HG02973 (cell line): ENCODE data around the gene CHCHD10.
"Not testable (repeated sequence)": the region's sequence is repeated elsewhere in the genome, so short reads cannot be mapped to it uniquely, and the experiment has no call there.

Experiments
- ATAC-seq: cut with Tn5 transposase; IDR thresholded peaks from one replicate; pipeline ENCODE4 v1.9.1; 2021; ENCODE audit warnings: moderate library complexity; ENCODE audit not compliant: unreplicated experiment

Gene CHCHD10

DNA sequence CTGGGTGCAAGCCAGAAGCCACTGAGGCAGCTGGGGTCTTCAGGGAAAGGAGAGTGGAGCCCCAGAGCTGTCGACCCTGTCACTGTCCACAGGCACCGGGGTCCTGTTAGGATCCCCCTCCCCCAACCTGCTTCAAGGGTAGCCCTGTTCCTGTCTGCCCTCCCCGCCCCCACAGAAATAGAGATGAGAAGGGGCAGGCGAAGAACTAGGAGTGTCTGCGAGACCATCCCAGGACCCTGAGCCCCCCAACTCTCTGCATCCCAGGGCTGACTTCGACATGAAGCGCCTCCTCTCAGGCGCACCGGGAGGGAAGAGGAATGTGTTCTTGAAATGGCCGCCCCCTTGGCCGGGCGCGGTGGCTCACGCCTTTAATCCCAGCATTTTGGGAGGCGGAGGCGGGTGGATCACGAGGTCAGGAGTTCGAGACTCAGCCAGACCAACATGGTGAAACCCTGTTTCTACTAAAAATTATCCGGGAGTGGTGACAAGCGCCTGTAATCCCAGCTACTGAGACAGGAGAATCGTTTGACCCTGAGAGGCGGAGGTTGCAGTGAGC, 16.3 kb downstream of the CHCHD10 start:
- no peak for ATAC-seq

- ATAC-seq, result peak; percentile 74
Observed at GRCh38 chr22:23750714-23751440, 16.9 kb downstream of the CHCHD10 start, which contains the start of gene ZNF70. Gene ZNF70 (minus strand): TSS chr22:23751112. CDS start chr22:23745140, 5,972 bp downstream.

GRCh38 chr22:23750367-23750713, 17.4 kb downstream of the CHCHD10 start:
- no peak for ATAC-seq

DNA sequence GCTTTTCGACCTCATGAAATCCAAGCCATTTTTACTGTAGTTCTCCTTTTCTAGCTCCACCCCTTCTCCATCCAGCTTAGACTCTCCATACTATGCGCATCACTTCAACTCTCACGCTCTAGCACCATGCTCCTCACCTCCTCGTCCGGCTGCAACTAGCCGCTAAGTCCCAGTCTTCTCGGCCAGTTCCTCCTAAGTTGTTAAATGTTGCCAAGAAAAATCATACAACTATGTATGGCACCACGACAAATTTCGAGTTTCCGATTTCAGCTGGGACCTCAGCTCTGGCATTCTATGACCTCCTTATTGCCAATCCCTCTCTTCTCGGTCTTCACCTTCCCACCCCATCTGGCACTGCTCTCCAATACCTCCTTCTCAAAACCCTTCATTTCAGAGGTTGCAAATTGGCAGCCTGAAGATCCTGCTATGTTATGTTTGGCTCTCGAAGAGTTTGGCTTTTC, 17.9 kb downstream of the CHCHD10 start:
- no peak for ATAC-seq

DNA sequence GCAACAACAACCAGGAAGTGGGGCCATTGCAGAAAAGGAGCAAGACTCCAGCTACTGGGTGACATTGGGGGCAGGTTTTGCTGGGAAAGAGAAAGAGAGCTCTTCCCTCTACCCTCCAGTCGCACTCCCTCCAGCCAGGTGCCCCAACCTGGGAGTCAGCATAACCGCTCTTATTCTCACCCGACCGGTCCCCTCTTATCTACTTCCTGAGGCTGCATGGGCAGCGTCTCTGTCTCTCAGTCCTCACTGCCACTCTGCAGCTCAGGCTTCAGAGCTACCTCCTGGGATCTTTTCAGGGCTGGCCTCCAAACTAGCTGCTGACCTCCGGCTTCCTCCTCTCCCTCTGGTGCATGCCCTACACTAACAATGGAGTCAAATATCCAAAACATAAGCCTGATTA, 22.0 kb downstream of the CHCHD10 start:
- no peak for ATAC-seq

GRCh38 chr22:23744485-23744884, 23.3 kb downstream of the CHCHD10 start:
- no peak for ATAC-seq

GRCh38 chr22:23744001-23744400, 23.8 kb downstream of the CHCHD10 start:
- no peak for ATAC-seq

- ATAC-seq, result no peak
Observed at GRCh38 chr22:23743303-23743705, 24.5 kb downstream of the CHCHD10 start.

GRCh38 chr22:23742505-23743264, 25.1 kb downstream of the CHCHD10 start:
- no peak for ATAC-seq

DNA sequence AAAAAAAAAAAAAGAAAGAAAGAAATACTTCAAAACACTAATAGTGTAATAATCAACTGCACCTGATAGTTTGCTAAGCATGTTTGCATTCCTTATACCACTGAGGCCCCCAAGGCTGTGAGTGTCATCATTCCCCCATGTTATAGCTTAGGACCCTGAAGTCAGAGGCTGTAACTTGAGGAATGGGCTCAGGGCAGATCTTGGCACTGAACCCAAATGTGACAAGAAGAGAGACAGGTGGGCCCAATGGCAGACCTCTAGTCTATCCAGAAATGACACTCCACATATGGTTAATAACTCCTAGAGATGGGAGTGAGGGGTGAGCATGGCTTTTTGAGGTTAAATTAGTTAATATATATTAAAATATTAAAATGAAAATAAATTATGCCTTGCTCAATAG, 30.1 kb downstream of the CHCHD10 start:
- no peak for ATAC-seq

DNA sequence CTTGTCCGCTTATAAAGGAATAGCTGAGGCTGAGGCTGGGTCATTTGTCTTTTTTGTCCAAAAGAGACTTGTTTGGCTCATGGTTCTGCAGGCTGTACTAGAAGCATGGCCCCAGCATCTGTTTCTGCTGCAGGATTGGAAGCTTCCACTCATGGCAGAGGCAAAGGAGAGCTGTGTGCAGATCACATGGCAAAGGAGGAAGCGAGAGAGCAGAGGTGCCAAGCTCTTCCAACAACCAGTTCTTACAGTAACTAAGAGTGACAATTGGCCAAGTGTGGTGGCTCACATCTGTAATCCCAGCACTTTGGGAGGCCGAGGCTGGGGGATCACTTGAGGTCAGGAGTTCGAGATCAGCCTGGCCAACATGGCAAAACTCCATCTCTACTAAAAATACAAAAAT, 39.7 kb downstream of the CHCHD10 start:
- not testable (repeated sequence) for ATAC-seq

DNA sequence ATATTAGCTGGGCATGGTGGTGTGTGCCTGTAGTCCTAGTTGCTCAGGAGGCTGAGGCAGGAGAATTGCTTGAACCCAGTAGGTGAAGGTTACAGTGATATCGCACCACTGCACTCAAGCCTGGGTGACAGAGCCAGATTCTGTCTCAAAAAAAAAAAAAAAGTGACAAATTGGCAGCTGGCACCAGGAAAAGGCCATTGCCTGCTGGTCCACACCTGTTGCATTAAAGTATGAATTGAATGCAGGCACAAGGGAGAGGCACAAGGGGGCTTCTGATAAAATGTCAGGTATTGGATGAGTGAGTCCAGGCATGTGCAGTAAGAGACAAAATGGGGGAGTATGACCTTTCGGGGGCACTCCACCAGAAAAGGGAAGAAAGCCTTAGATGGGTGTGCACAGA, 45.0 kb downstream of the CHCHD10 start:
- ATAC-seq, result no peak

- no peak for ATAC-seq
Observed at GRCh38 chr22:23722160-23722559, 45.6 kb downstream of the CHCHD10 start.

GRCh38 chr22:23720855-23721254, 46.9 kb downstream of the CHCHD10 start:
- no peak for ATAC-seq

DNA sequence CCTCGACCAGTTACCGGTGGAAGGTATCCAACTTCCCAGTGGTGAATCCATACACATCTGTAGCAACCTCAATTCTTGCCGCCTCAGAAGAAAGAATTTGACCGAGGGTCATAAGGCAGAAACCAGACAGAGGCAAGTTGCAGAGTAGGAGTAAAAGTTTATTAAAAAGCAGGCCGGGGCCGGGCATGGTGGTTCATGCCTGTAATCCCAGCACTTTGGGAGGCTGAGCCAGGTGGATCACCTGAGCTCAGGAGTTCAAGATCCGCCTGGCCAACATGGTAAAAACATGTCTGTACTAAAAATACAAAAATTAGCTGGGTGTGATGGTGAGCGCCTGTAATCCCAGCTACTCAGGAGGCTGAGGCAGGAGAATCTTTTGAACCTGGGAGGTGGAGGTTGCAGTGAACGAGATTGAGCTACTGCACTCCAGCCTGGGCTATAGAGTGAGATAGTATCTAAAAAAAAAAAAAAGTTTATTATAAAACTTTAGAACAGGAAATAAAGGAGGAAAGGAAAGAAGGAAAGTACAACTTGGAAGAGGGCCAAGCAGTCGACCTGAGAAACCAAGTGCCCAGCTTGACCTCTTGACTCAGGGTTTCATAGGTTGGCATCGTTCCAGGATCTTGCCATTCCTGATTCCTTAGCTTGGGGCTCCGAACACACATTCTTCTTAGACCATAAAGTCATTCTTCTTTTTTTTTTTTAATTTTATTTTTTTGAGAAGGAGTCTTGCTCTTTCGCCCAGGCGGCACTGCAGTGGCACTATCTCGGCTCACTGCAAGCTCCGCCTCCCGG, 49.2 kb downstream of the CHCHD10 start:
- no peak for ATAC-seq

DNA sequence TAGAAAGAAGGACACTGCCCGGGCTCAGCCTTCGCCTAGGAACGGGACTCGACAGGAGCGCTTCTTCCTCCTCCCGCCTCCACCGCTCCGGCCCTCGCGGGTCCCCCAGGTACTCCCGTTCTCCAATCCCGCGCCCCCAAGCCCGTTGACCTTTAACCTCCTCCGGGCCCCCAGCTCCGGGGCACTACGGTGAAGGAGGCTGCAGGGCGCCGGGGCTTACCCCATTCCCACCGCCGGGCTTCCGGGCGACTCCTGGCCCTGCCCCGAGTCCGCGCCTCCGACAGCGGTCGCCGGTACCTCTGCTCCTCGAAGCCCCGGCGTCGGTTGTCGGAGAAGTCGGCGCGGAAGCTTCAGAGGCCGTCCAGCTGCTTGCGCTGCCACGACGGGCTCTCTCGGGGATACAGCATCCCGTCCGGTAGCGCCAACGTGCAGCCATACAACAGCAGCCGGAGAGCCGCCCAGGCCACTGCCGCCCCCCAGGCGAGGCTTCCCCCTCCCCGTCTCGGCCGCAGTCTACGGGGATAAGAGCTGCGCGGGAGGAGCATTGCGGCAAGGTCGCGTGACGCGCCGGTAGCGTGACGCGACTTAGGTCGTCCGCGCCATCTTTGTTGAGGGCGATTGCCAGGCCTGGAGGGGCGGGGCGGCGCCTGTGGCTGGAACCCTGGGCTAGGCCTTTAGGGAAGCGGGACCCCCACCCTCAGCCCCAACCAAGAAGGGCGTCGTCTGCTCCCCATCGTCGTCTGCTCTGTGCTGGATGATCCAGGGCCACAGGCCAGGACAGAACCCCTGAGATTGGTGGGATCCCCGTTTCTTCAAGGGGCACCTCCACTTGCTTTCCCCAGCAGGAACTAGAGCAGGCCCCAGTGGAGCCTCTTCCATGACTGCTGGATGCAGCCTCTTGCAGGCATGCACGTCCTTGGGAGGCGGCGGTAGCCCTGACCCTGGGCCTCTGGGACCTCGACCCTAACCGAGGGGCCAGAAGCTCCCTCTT, 50.7 kb downstream of the CHCHD10 start:
- ATAC-seq, result peak; percentile 60
